Measurements from ENCODE around the gene ATP2B2.

DNA sequence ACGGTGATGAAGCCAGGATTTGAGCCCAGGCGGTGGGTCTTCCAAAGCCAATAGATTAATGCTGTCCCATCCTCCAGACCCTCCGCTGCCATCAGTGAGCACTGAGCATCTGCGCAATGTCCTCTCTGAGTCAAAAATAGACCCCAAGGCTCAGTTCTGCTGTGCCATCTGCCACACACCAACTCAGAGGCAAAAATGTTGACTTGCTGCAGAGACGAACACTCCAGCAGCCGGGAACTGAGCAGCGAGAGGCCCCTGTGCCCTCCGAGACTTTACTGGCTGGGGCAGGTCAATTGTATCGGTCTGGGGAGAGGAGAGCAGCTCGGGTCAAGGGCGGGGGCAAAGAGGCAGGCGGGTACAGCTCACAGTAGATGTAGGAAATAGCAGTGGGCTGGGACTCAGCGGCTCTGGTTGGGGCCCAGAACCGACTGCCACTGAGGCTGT, 41.5 kb upstream of the ATP2B2 start:
- no peak for TF ChIP-seq TAF1 (IDR thresholded peaks at IDR 0.05; ENCODE audit: borderline replicate concordance, low read depth, low read length)
- TF ChIP-seq, protein P1, sequence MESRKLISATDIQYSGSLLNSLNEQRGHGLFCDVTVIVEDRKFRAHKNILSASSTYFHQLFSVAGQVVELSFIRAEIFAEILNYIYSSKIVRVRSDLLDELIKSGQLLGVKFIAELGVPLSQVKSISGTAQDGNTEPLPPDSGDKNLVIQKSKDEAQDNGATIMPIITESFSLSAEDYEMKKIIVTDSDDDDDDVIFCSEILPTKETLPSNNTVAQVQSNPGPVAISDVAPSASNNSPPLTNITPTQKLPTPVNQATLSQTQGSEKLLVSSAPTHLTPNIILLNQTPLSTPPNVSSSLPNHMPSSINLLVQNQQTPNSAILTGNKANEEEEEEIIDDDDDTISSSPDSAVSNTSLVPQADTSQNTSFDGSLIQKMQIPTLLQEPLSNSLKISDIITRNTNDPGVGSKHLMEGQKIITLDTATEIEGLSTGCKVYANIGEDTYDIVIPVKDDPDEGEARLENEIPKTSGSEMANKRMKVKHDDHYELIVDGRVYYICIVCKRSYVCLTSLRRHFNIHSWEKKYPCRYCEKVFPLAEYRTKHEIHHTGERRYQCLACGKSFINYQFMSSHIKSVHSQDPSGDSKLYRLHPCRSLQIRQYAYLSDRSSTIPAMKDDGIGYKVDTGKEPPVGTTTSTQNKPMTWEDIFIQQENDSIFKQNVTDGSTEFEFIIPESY (IDR thresholded peaks at IDR 0.05), result no peak
- TF ChIP-seq, protein P2, sequence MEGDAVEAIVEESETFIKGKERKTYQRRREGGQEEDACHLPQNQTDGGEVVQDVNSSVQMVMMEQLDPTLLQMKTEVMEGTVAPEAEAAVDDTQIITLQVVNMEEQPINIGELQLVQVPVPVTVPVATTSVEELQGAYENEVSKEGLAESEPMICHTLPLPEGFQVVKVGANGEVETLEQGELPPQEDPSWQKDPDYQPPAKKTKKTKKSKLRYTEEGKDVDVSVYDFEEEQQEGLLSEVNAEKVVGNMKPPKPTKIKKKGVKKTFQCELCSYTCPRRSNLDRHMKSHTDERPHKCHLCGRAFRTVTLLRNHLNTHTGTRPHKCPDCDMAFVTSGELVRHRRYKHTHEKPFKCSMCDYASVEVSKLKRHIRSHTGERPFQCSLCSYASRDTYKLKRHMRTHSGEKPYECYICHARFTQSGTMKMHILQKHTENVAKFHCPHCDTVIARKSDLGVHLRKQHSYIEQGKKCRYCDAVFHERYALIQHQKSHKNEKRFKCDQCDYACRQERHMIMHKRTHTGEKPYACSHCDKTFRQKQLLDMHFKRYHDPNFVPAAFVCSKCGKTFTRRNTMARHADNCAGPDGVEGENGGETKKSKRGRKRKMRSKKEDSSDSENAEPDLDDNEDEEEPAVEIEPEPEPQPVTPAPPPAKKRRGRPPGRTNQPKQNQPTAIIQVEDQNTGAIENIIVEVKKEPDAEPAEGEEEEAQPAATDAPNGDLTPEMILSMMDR (IDR thresholded peaks at IDR 0.05 in 2 of 3, conservative IDR thresholded peaks at IDR 0.05 in 1 of 3; ENCODE audit: control insufficient read depth in 2 of 3, extremely low read depth in 1 of 3, insufficient read depth in 1 of 3, low read depth in 3 of 3, low read length in 3 of 3), result no peak
- TF ChIP-seq EP300 (IDR thresholded peaks at IDR 0.05; ENCODE audit: borderline replicate concordance in 1 of 2, control insufficient read depth in 1 of 2, low read depth in 2 of 2, low read length in 2 of 2), result no peak
- no peak for TF ChIP-seq POLR2AphosphoS5 (IDR thresholded peaks at IDR 0.05; ENCODE audit: low read length)
- TF ChIP-seq, protein P3, sequence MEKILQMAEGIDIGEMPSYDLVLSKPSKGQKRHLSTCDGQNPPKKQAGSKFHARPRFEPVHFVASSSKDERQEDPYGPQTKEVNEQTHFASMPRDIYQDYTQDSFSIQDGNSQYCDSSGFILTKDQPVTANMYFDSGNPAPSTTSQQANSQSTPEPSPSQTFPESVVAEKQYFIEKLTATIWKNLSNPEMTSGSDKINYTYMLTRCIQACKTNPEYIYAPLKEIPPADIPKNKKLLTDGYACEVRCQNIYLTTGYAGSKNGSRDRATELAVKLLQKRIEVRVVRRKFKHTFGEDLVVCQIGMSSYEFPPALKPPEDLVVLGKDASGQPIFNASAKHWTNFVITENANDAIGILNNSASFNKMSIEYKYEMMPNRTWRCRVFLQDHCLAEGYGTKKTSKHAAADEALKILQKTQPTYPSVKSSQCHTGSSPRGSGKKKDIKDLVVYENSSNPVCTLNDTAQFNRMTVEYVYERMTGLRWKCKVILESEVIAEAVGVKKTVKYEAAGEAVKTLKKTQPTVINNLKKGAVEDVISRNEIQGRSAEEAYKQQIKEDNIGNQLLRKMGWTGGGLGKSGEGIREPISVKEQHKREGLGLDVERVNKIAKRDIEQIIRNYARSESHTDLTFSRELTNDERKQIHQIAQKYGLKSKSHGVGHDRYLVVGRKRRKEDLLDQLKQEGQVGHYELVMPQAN (conservative IDR thresholded peaks at IDR 0.05), result no peak
- TF ChIP-seq, protein P4, sequence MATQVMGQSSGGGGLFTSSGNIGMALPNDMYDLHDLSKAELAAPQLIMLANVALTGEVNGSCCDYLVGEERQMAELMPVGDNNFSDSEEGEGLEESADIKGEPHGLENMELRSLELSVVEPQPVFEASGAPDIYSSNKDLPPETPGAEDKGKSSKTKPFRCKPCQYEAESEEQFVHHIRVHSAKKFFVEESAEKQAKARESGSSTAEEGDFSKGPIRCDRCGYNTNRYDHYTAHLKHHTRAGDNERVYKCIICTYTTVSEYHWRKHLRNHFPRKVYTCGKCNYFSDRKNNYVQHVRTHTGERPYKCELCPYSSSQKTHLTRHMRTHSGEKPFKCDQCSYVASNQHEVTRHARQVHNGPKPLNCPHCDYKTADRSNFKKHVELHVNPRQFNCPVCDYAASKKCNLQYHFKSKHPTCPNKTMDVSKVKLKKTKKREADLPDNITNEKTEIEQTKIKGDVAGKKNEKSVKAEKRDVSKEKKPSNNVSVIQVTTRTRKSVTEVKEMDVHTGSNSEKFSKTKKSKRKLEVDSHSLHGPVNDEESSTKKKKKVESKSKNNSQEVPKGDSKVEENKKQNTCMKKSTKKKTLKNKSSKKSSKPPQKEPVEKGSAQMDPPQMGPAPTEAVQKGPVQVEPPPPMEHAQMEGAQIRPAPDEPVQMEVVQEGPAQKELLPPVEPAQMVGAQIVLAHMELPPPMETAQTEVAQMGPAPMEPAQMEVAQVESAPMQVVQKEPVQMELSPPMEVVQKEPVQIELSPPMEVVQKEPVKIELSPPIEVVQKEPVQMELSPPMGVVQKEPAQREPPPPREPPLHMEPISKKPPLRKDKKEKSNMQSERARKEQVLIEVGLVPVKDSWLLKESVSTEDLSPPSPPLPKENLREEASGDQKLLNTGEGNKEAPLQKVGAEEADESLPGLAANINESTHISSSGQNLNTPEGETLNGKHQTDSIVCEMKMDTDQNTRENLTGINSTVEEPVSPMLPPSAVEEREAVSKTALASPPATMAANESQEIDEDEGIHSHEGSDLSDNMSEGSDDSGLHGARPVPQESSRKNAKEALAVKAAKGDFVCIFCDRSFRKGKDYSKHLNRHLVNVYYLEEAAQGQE (IDR thresholded peaks at IDR 0.05; ENCODE audit: low read depth, low read length), result no peak
- TF ChIP-seq POLR2A (IDR thresholded peaks at IDR 0.05; ENCODE audit: low read depth, low read length), result no peak
- TF ChIP-seq, protein P5, sequence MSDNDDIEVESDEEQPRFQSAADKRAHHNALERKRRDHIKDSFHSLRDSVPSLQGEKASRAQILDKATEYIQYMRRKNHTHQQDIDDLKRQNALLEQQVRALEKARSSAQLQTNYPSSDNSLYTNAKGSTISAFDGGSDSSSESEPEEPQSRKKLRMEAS (IDR thresholded peaks at IDR 0.05; ENCODE audit: low read depth, low read length), result no peak
- no peak for TF ChIP-seq EZH2 (IDR thresholded peaks at IDR 0.05; ENCODE audit: borderline replicate concordance, control insufficient read depth, low read depth, low read length)
- no peak for TF ChIP-seq ZNF274 (IDR thresholded peaks at IDR 0.05; ENCODE audit: insufficient read depth, insufficient read length)
- no peak for TF ChIP-seq BRCA1 (IDR thresholded peaks at IDR 0.05; ENCODE audit: low read depth, low read length)
- TF ChIP-seq, protein P6, sequence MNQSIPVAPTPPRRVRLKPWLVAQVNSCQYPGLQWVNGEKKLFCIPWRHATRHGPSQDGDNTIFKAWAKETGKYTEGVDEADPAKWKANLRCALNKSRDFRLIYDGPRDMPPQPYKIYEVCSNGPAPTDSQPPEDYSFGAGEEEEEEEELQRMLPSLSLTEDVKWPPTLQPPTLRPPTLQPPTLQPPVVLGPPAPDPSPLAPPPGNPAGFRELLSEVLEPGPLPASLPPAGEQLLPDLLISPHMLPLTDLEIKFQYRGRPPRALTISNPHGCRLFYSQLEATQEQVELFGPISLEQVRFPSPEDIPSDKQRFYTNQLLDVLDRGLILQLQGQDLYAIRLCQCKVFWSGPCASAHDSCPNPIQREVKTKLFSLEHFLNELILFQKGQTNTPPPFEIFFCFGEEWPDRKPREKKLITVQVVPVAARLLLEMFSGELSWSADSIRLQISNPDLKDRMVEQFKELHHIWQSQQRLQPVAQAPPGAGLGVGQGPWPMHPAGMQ (IDR thresholded peaks at IDR 0.05; ENCODE audit: borderline replicate concordance), result no peak
